OCI-LY3 (cell line): ENCODE measurements around the gene PCDHA2.
"Not testable (repeated sequence)": the region's sequence is repeated elsewhere in the genome, so short reads cannot be mapped to it uniquely, and the experiment has no call there.

ENCODE experiments used
- H2AFZ ChIP-seq: fragments of 200-600, 300-600 bp; shearing (Covaris generic); 2 replicates; pipeline ENCODE4 v1.6.0; 2014; ENCODE audit warnings: antibody characterized with exemption, low read depth, low read length
- H3K27ac ChIP-seq: fragments of 200-600, 300-600 bp; sonication (generic); 2 replicates; pipeline ENCODE4 v1.5.1; 2014; ENCODE audit warnings: mild to moderate bottlenecking, low read length, moderate library complexity, mixed read lengths
- H3K27me3 ChIP-seq: fragments of 200-600, 300-600 bp; sonication (generic); 2 replicates; pipeline ENCODE4 v1.6.1; 2014; ENCODE audit warnings: low read depth, low read length, mixed read lengths
- H3K36me3 ChIP-seq: fragments of 200-600, 300-600 bp; sonication (generic); replicated peaks from 2 replicates; pipeline ENCODE3; 2014; ENCODE audit warnings: low read depth, low read length, mixed read lengths
- H3K4me1 ChIP-seq: fragments of 300-600, 200-600 bp; sonication (generic); 2 replicates; pipeline ENCODE4 v1.6.1; 2014; ENCODE audit warnings: low read length, mixed read lengths
- H3K4me2 ChIP-seq: fragments of 200-600, 300-600 bp; sonication (generic); 2 replicates; pipeline ENCODE4 v1.6.1; 2014; ENCODE audit warnings: low read length, mixed read lengths
- H3K4me3 ChIP-seq: fragments of 300-600, 200-600 bp; sonication (generic); 2 replicates; pipeline ENCODE4 v1.5.1; 2014; ENCODE audit warnings: antibody characterized with exemption, mild to moderate bottlenecking, low read length, moderate library complexity
- H3K79me2 ChIP-seq: fragments of 300-600, 200-600 bp; shearing (Covaris generic); 2 replicates; pipeline ENCODE4 v1.6.1; 2014; ENCODE audit warnings: mild to moderate bottlenecking, low read length, mixed read lengths
- H3K9ac ChIP-seq: fragments of 300-600, 200-600 bp; shearing (Covaris generic); 2 replicates; pipeline ENCODE4 v1.6.0; 2014; ENCODE audit warnings: mild to moderate bottlenecking, low read length, moderate library complexity
- H3K9me3 ChIP-seq: fragments of 200-600, 300-600 bp; shearing (Covaris generic); 2 replicates; pipeline ENCODE4 v1.6.1; 2014; ENCODE audit warnings: low read length, mixed read lengths; ENCODE audit not compliant: insufficient read depth
- H4K20me1 ChIP-seq: fragments of 200-600, 300-600 bp; sonication (generic); 2 replicates; pipeline ENCODE4 v1.6.1; 2016; ENCODE audit warnings: low read length, mixed read lengths; ENCODE audit not compliant: insufficient read depth
- EZH2phosphoT487 ChIP-seq: fragments of 200-600 bp; shearing (Covaris generic); IDR thresholded peaks from 2 replicates; pipeline ENCODE4 v1.6.1; 2018; ENCODE audit warnings: antibody characterized with exemption, mixed run types, low read depth
- TF ChIP-seq, protein P1 (sequence below): fragments of 200-600, 300-600 bp; sonication (generic); IDR thresholded peaks from 2 replicates; pipeline ENCODE4 v1.5.1; 2014; ENCODE audit warnings: antibody characterized with exemption, low read length, low read depth

PCDHA2 gene

GRCh38 chr5:140780512-140780911 lies 14.1 kb upstream of the PCDHA2 start:
- H3K27ac ChIP-seq, result no peak overlapping the region
- H3K79me2 ChIP-seq, result no peaks in the 10 kb centered on the region
- no peak overlapping the region for H2AFZ ChIP-seq
- no peaks in the 10 kb centered on the region for H3K27me3 ChIP-seq
- H3K4me2 ChIP-seq, result no peak overlapping the region
- no peaks in the 10 kb centered on the region for H3K9me3 ChIP-seq
- no peak overlapping the region for H3K4me3 ChIP-seq
- no peaks in the 10 kb centered on the region for H3K36me3 ChIP-seq
- no peak overlapping the region for H3K9ac ChIP-seq
- no peaks in the 10 kb centered on the region for H3K4me1 ChIP-seq
- TF ChIP-seq EZH2phosphoT487, result no peak
- TF ChIP-seq, protein P1, sequence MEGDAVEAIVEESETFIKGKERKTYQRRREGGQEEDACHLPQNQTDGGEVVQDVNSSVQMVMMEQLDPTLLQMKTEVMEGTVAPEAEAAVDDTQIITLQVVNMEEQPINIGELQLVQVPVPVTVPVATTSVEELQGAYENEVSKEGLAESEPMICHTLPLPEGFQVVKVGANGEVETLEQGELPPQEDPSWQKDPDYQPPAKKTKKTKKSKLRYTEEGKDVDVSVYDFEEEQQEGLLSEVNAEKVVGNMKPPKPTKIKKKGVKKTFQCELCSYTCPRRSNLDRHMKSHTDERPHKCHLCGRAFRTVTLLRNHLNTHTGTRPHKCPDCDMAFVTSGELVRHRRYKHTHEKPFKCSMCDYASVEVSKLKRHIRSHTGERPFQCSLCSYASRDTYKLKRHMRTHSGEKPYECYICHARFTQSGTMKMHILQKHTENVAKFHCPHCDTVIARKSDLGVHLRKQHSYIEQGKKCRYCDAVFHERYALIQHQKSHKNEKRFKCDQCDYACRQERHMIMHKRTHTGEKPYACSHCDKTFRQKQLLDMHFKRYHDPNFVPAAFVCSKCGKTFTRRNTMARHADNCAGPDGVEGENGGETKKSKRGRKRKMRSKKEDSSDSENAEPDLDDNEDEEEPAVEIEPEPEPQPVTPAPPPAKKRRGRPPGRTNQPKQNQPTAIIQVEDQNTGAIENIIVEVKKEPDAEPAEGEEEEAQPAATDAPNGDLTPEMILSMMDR, result no peak
- H4K20me1 ChIP-seq, result no peaks in the 10 kb centered on the region

- Histone ChIP-seq H4K20me1 (no peaks in the 10 kb centered on the region), H3K9ac (no peak within 1 kb of the TSS), H3K9me3 (no peaks in the 10 kb centered on the region), H3K27ac (no peak within 1 kb of the TSS), H3K27me3 (no peaks in the 10 kb centered on the region), H3K79me2 (no peaks in the 10 kb centered on the region), H2AFZ (no peak within 1 kb of the TSS; the same call in 1 of the 2 replicates), H3K4me3 (no peak within 1 kb of the TSS), H3K4me1 (no peaks in the 10 kb centered on the region), H3K36me3 (no peaks in the 10 kb centered on the region), H3K4me2 (no peak within 1 kb of the TSS)
- TF ChIP-seq EZH2phosphoT487, result no peak
- TF ChIP-seq, protein P1, result peak; percentile 42
These were observed 8.6 kb upstream of the PCDHA2 start, which contains the start of gene PCDHA1 for GRCh38 chr5:140785905-140786686. PCDHA1 (plus strand) TSS chr5:140786140.

GRCh38 chr5:140787422-140787821 lies 7.2 kb upstream of the PCDHA2 start:
- H3K27me3 ChIP-seq, H3K9me3 ChIP-seq, H3K4me3 ChIP-seq, H3K36me3 ChIP-seq, H3K4me1 ChIP-seq, H4K20me1 ChIP-seq, H2AFZ ChIP-seq, H3K4me2 ChIP-seq, H3K27ac ChIP-seq, H3K79me2 ChIP-seq, H3K9ac ChIP-seq: not testable (repeated sequence)

DNA sequence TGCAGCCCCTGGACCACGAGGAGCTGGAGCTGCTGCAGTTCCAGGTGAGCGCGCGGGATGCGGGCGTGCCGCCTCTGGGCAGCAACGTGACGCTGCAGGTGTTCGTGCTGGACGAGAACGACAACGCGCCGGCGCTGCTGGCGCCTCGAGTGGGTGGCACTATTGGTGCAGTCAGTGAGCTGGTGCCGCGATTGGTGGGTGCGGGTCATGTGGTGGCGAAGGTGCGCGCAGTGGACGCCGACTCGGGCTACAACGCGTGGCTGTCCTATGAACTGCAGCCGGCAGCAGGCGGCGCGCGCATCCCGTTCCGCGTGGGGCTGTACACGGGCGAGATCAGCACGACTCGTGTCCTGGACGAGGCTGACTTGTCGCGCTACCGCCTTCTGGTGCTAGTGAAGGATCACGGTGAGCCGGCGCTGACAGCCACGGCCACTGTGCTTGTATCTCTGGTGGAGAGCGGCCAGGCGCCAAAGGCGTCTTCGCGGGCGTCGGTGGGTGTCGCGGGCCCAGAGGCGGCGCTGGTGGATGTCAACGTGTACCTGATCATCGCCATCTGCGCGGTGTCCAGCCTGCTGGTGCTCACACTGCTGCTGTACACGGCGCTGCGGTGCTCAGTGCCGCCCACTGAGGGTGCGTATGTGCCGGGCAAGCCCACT lies 6.7 kb upstream of the PCDHA2 start:
- H3K27me3 ChIP-seq, H3K36me3 ChIP-seq, H3K9me3 ChIP-seq, H3K27ac ChIP-seq, H3K79me2 ChIP-seq, H3K4me2 ChIP-seq, H4K20me1 ChIP-seq, H3K9ac ChIP-seq, H2AFZ ChIP-seq, H3K4me3 ChIP-seq, H3K4me1 ChIP-seq: not testable (repeated sequence)

- Histone ChIP-seq H2AFZ (no peak overlapping the region), H3K4me3 (no peak overlapping the region), H3K9ac (no peak overlapping the region), H3K27me3 (no peaks in the 10 kb centered on the region), H4K20me1 (no peaks in the 10 kb centered on the region), H3K79me2 (no peaks in the 10 kb centered on the region), H3K4me2 (no peak overlapping the region), H3K4me1 (no peaks in the 10 kb centered on the region), H3K36me3 (no peaks in the 10 kb centered on the region), H3K9me3 (no peaks in the 10 kb centered on the region), H3K27ac (no peak overlapping the region)
- TF ChIP-seq, protein P1, result no peak
- TF ChIP-seq EZH2phosphoT487, result no peak
These were observed 3.6 kb upstream of the PCDHA2 start for GRCh38 chr5:140791089-140791488.
